ENCODE data around the gene DLL4. TPM values are rescaled to one million over a fixed set of nuclear protein-coding genes. Genes with fewer than 3 reads are reported as not detected.

The DLL4 gene
- total RNA-seq, 2 experiments from 2014 or later = 0.15 to 0.19 TPM

DNA sequence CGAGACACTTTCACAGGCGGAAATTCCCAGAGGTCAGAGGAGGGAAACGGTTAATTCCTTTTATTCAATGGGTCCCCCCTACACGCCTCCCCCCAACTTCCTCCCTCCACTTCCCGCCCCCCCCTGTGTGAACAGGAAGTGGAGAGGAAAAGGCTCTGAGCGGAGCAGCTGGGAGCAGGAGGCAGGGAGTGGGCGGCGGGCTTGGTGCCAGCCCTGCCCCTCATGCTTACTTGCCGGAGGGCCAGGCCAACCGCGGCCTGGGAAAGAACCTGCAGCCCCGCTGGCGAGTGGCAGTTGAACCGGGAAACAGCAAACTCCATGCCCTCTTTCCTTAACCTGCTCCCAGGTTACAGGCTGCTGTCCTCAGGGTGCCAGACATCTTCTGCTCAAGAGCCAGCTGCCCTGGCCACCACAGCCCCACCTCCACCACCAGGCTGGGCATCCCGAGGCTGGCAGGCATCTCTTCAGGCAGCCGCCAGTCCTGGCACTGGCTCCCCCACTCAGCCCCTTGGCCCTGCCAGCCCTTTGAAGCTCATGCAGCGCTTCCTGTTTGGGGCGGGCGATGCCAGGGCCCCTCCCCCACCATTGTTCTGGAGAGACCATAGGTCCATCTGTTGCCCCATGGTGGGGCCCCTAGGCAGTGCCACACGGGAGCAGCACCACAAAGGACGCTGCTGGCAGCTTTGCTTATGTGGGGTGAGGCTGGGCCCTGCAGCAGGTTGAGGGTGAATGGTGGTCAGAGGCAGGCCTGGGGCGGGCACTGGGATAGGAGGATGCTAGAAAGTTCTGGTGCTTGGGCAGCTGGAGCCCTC lies 21.9 kb upstream of the DLL4 start:
- H3K27ac ChIP-seq (ENCODE audit: low read depth, low read length, poor library complexity, severe bottlenecking) = peak overlapping the region; percentile 72
- CTCF ChIA-PET (ENCODE audit: unreplicated experiment) = interaction anchor here (0.6 to 1.6 kb wide), 4 partner anchors 34 to 324 kb away, joined by 3 to 4 read pairs (median 4); partner anchors contain the start of gene CHP1
- H3K4me2 ChIP-seq (ENCODE audit: low read length) = peak overlapping the region; percentile 89
- no peaks in the 10 kb centered on the region for H4K20me1 ChIP-seq (ENCODE audit: insufficient read depth, low read length)
- peak overlapping the region; percentile 66 for H3K4me3 ChIP-seq (ENCODE audit: low read depth, low read length, poor library complexity, severe bottlenecking)
- peak overlapping the region; percentile 66; the same call in 1 of the 2 replicates for H2AFZ ChIP-seq (ENCODE audit: low read length)
- no peaks in the 10 kb centered on the region for H3K79me2 ChIP-seq (ENCODE audit: insufficient read depth, low read depth, low read length)
- no peaks in the 10 kb centered on the region for H3K9me3 ChIP-seq (ENCODE audit: low read length)
- peaks cover 24% of the 10 kb centered on the region; the same call in 1 of the 2 replicates for H3K36me3 ChIP-seq (ENCODE audit: insufficient read depth, low read length)
- H3K9me2 ChIP-seq (ENCODE audit: insufficient read depth, low read length) = no peaks in the 10 kb centered on the region
- intact Hi-C loops (cut with micrococcal nuclease; ENCODE audit: unreplicated experiment) = loop anchor here (1.0 to 2.0 kb wide), 3 partner anchors 46 to 324 kb away; partner anchors contain the start of genes CHAC1 and CHP1
- DNase-seq (ENCODE audit: low spot score) = peak; percentile 66
- TF ChIP-seq, protein P1, sequence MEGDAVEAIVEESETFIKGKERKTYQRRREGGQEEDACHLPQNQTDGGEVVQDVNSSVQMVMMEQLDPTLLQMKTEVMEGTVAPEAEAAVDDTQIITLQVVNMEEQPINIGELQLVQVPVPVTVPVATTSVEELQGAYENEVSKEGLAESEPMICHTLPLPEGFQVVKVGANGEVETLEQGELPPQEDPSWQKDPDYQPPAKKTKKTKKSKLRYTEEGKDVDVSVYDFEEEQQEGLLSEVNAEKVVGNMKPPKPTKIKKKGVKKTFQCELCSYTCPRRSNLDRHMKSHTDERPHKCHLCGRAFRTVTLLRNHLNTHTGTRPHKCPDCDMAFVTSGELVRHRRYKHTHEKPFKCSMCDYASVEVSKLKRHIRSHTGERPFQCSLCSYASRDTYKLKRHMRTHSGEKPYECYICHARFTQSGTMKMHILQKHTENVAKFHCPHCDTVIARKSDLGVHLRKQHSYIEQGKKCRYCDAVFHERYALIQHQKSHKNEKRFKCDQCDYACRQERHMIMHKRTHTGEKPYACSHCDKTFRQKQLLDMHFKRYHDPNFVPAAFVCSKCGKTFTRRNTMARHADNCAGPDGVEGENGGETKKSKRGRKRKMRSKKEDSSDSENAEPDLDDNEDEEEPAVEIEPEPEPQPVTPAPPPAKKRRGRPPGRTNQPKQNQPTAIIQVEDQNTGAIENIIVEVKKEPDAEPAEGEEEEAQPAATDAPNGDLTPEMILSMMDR (conservative IDR thresholded peaks at IDR 0.05; ENCODE audit: low read length) = no peak
- no peak for TF ChIP-seq EZH2phosphoT487 (IDR thresholded peaks at IDR 0.05; ENCODE audit: borderline replicate concordance, low read depth, low read length)
- no TSS peak for BruUV-seq (replicated peaks)
- POLR2A ChIA-PET = interaction anchor here (0.6 to 2.4 kb wide), 7 partner anchors 9 to 49 kb away, joined by 3 to 8 read pairs (median 4); partner anchors contain the start of gene VPS18
- H3K4me1 ChIP-seq (ENCODE audit: insufficient read depth, low read length, poor library complexity, severe bottlenecking) = peaks cover 68% of the 10 kb centered on the region

DNA sequence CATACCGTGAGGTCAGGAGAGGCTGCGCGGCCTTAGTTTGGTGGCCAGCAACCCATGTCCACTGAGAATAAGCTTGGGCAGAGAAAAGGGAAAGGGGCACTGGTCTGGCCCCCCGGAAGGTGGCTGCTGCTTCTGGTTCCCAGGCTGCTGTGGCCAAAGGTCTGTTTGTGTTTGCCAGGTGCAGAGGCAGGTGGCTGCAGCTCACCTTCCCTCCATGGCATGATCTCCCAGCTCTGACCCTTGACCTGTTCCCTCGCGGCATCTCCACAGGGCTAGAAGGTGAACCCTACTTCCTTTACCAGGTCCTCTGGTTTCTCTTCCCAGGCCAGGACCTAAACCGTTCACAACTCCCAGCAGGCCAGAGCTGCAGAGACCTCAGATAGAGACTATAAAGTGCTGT lies 21.0 kb upstream of the DLL4 start:
- intact Hi-C loops (cut with micrococcal nuclease; ENCODE audit: unreplicated experiment) = no loop called here
- H3K4me1 ChIP-seq (ENCODE audit: insufficient read depth, low read length, poor library complexity, severe bottlenecking) = peaks cover 59% of the 10 kb centered on the region
- H3K27ac ChIP-seq (ENCODE audit: low read depth, low read length, poor library complexity, severe bottlenecking) = no peak overlapping the region
- H3K79me2 ChIP-seq (ENCODE audit: insufficient read depth, low read depth, low read length) = no peaks in the 10 kb centered on the region
- no peak overlapping the region for H3K4me3 ChIP-seq (ENCODE audit: low read depth, low read length, poor library complexity, severe bottlenecking)
- H3K4me2 ChIP-seq (ENCODE audit: low read length) = no peak overlapping the region
- no TSS peak for BruUV-seq (replicated peaks)
- peaks cover 15% of the 10 kb centered on the region; the same call in 1 of the 2 replicates for H3K36me3 ChIP-seq (ENCODE audit: insufficient read depth, low read length)
- no peaks in the 10 kb centered on the region for H3K9me2 ChIP-seq (ENCODE audit: insufficient read depth, low read length)
- CTCF ChIA-PET (ENCODE audit: unreplicated experiment) = interaction anchor here (0.6 to 1.6 kb wide), 2 partner anchors 34 to 99 kb away, joined by 3 to 4 read pairs; no protein-coding TSS in a partner anchor
- H2AFZ ChIP-seq (ENCODE audit: low read length) = no peak overlapping the region
- POLR2A ChIA-PET = interaction anchor here (0.5 to 2.4 kb wide), 6 partner anchors 8 to 323 kb away, joined by 3 to 8 read pairs (median 4); partner anchors contain the start of genes CHP1 and VPS18
- TF ChIP-seq EZH2phosphoT487 (IDR thresholded peaks at IDR 0.05; ENCODE audit: borderline replicate concordance, low read depth, low read length) = no peak
- TF ChIP-seq, protein P1 (conservative IDR thresholded peaks at IDR 0.05; ENCODE audit: low read length) = no peak
- no peaks in the 10 kb centered on the region for H4K20me1 ChIP-seq (ENCODE audit: insufficient read depth, low read length)
- H3K9me3 ChIP-seq (ENCODE audit: low read length) = no peaks in the 10 kb centered on the region
- DNase-seq (ENCODE audit: low spot score) = no peak
